K562 (cell line): ENCODE results near the gene ASB4. TPM values are rescaled to one million over a fixed set of nuclear protein-coding genes. Genes with fewer than 3 reads are reported as not detected.
A peak's percentile ranks its signal among the peaks of the same experiment; 100 is the strongest.

ENCODE experiments used
- CREM ChIP-seq: IDR thresholded peaks from 2 replicates; pipeline ENCODE4 v1.6.1; 2014; ENCODE audit warnings: antibody characterized with exemption, low read depth
- DPF2 ChIP-seq: fragments of 450-650 bp; IDR thresholded peaks from 2 replicates; pipeline ENCODE4 v1.6.1; 2016
- JUND ChIP-seq, 2 experiments: IDR thresholded peaks; 2 replicates in 1 of 2; 3 replicates in 1 of 2; pipeline ENCODE4 v1.6.1; 2011; ENCODE audit warnings: borderline replicate concordance in 2 of 2, low read depth in 2 of 2, low read length in 2 of 2, improper control_type of control experiment in 1 of 2, missing biosample characterization in 1 of 2, missing genetic modification characterization in 1 of 2, missing genetic modification reagents in 1 of 2
- MAFF ChIP-seq: IDR thresholded peaks from 2 replicates; pipeline ENCODE4 v1.6.1; 2012; ENCODE audit warnings: low read length, improper control_type of control experiment
- NCOA4 ChIP-seq: fragments of 450-650 bp; IDR thresholded peaks from 2 replicates; pipeline ENCODE4 v1.6.1; 2018; ENCODE audit warnings: mild to moderate bottlenecking; ENCODE audit not compliant: partially characterized antibody
- PCBP2 ChIP-seq: fragments of 200-400 bp; formaldehyde crosslinking; IDR thresholded peaks from 2 replicates; pipeline ENCODE4 v1.6.1; 2018; ENCODE audit warnings: low read length, low read depth, mild to moderate bottlenecking, moderate library complexity; ENCODE audit not compliant: poor library complexity, severe bottlenecking
- PHF21A ChIP-seq: fragments of 450-650 bp; IDR thresholded peaks from 2 replicates; pipeline ENCODE4 v1.6.1; 2017; ENCODE audit warnings: low read depth, borderline replicate concordance
- SMC3 ChIP-seq: conservative IDR thresholded peaks from 2 replicates; pipeline ENCODE4 v1.6.1; 2011; ENCODE audit warnings: low read depth, low read length, improper control_type of control experiment; ENCODE audit not compliant: insufficient read depth
- TBL1XR1 ChIP-seq, 2 experiments: IDR thresholded peaks; 2 replicates each; pipeline ENCODE4 v1.6.1; 2012; ENCODE audit warnings: improper control_type of control experiment in 2 of 2, low read length in 2 of 2, mild to moderate bottlenecking in 1 of 2
- ZFP36 ChIP-seq: fragments of 150-350 bp; IDR thresholded peaks from 2 replicates; pipeline ENCODE4 v1.6.1; 2018; ENCODE audit warnings: low read length, low read depth; ENCODE audit not compliant: partially characterized antibody
- ZNF316 ChIP-seq: fragments of 450-650 bp; IDR thresholded peaks from 2 replicates; pipeline ENCODE4 v1.6.1; 2016
- polyA plus RNA-seq, 8 experiments: library from polyadenylated mRNA; depleted of rRNA in 4 of 8; stranded (reverse) in 5 of 8; unstranded in 3 of 8; fragments of >200 nt; fragmentation: Nextera tagmentation in 2 of 8; fragmentation: Illumina TruSeq in 1 of 8; extraction: Ambion mirVana in 2 of 8; extraction: Trizol in 1 of 8; gene quantifications; 2 replicates each; pipeline versions ENCODE4 v1.2.1 to v1.2.3, GENCODE V29; 2011 to 2014; ENCODE audit warnings: inconsistent platforms in 1 of 8, missing spikeins in 1 of 8
- total RNA-seq, 7 experiments: library from RNA; depleted of rRNA in 6 of 7; stranded (reverse); fragments of >200 nt in 6 of 7; fragmentation: Illumina TruSeq in 2 of 7; extraction: Trizol in 2 of 7; gene quantifications; 2 replicates each; pipeline versions ENCODE4 v1.2.1 to v1.2.3, GENCODE V29; 2011 to 2021; ENCODE audit warnings: low replicate concordance in 1 of 7
- TF ChIP-seq, protein P1 (sequence below), 3 experiments: fragments of 200-800 bp in 1 of 3; fragments of 250-450 bp in 1 of 3; fragments of 450-650 bp in 1 of 3; sonication (Bioruptor Pico) in 1 of 3; sonication (Bioruptor generic) in 1 of 3; formaldehyde crosslinking in 1 of 3; IDR thresholded peaks; 2 replicates each; pipeline versions ENCODE4 v1.6.1 to v1.8.0; 2016 to 2022; ENCODE audit warnings: mild to moderate bottlenecking in 2 of 3, missing genetic modification characterization in 2 of 3, missing compliant biosample characterization in 1 of 3, moderate library complexity in 1 of 3
- TF ChIP-seq, protein P2 (sequence below): fragments of 450-650 bp; IDR thresholded peaks from 2 replicates; pipeline ENCODE4 v1.6.1; 2016; ENCODE audit warnings: mild to moderate bottlenecking, moderate library complexity

Gene ASB4
- total and polyA plus RNA-seq, 9 of the 15 experiments (the other 6 are each of a cell fraction or from before 2014, with no cell fraction given): 0.03 to 0.07 TPM; not detected in 7

DNA sequence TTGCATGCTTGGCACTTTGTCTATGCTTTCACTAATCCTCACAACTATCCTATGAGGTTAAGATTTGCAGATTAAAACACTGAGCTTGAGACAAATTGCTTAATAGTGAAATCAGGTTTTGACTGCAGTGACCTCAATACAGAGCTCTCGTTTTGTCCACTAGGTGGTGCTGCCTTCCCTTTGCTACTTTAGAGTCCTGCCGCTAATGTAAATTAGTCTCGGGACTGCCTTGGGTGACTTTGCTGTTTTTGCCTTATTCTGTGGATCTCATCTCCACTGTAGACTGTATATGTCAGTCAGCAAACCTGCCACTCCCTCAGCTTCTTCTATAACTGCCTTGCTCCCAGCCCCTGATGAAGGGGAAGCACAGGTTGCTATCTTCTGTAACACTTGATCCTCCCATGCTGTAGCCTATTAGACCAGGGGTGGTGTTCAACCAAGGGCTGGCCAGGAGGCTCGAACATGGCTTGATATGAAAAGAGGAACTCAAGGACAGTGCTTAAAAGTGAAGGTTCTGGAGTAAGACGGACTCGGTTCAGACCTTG lies 26.0 kb downstream of the ASB4 start (continued):
- TF ChIP-seq, protein P1, sequence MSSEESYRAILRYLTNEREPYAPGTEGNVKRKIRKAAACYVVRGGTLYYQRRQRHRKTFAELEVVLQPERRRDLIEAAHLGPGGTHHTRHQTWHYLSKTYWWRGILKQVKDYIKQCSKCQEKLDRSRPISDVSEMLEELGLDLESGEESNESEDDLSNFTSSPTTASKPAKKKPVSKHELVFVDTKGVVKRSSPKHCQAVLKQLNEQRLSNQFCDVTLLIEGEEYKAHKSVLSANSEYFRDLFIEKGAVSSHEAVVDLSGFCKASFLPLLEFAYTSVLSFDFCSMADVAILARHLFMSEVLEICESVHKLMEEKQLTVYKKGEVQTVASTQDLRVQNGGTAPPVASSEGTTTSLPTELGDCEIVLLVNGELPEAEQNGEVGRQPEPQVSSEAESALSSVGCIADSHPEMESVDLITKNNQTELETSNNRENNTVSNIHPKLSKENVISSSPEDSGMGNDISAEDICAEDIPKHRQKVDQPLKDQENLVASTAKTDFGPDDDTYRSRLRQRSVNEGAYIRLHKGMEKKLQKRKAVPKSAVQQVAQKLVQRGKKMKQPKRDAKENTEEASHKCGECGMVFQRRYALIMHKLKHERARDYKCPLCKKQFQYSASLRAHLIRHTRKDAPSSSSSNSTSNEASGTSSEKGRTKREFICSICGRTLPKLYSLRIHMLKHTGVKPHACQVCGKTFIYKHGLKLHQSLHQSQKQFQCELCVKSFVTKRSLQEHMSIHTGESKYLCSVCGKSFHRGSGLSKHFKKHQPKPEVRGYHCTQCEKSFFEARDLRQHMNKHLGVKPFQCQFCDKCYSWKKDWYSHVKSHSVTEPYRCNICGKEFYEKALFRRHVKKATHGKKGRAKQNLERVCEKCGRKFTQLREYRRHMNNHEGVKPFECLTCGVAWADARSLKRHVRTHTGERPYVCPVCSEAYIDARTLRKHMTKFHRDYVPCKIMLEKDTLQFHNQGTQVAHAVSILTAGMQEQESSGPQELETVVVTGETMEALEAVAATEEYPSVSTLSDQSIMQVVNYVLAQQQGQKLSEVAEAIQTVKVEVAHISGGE (CRISPR knock-in tag; IDR thresholded peaks at IDR 0.05): no peak
- TF ChIP-seq PHF21A (peak; percentile 28; the same call in 1 of the 2 replicates), JUND (IDR thresholded peaks at IDR 0.05; ENCODE audit: borderline replicate concordance, low read depth, low read length) (no peak), JUND (tag; IDR thresholded peaks at IDR 0.05; ENCODE audit: borderline replicate concordance, low read depth, low read length) (peak; percentile 46; the same call in 1 of the 3 replicates), ZFP36 (peak; percentile 37), CREM (peak; percentile 11; the same call in 1 of the 2 replicates), TBL1XR1 (IDR thresholded peaks at IDR 0.05; ENCODE audit: low read length in 2 of 2) (peak in 1 of 2 experiments; percentile 29; a peak in 1 of 4 replicates), NCOA4 (no peak), MAFF (peak; percentile 78), SMC3 (peak; percentile 73), DPF2 (peak; percentile 51), PCBP2 (no peak), ZNF316 (peak; percentile 97)
- TF ChIP-seq, protein P2, sequence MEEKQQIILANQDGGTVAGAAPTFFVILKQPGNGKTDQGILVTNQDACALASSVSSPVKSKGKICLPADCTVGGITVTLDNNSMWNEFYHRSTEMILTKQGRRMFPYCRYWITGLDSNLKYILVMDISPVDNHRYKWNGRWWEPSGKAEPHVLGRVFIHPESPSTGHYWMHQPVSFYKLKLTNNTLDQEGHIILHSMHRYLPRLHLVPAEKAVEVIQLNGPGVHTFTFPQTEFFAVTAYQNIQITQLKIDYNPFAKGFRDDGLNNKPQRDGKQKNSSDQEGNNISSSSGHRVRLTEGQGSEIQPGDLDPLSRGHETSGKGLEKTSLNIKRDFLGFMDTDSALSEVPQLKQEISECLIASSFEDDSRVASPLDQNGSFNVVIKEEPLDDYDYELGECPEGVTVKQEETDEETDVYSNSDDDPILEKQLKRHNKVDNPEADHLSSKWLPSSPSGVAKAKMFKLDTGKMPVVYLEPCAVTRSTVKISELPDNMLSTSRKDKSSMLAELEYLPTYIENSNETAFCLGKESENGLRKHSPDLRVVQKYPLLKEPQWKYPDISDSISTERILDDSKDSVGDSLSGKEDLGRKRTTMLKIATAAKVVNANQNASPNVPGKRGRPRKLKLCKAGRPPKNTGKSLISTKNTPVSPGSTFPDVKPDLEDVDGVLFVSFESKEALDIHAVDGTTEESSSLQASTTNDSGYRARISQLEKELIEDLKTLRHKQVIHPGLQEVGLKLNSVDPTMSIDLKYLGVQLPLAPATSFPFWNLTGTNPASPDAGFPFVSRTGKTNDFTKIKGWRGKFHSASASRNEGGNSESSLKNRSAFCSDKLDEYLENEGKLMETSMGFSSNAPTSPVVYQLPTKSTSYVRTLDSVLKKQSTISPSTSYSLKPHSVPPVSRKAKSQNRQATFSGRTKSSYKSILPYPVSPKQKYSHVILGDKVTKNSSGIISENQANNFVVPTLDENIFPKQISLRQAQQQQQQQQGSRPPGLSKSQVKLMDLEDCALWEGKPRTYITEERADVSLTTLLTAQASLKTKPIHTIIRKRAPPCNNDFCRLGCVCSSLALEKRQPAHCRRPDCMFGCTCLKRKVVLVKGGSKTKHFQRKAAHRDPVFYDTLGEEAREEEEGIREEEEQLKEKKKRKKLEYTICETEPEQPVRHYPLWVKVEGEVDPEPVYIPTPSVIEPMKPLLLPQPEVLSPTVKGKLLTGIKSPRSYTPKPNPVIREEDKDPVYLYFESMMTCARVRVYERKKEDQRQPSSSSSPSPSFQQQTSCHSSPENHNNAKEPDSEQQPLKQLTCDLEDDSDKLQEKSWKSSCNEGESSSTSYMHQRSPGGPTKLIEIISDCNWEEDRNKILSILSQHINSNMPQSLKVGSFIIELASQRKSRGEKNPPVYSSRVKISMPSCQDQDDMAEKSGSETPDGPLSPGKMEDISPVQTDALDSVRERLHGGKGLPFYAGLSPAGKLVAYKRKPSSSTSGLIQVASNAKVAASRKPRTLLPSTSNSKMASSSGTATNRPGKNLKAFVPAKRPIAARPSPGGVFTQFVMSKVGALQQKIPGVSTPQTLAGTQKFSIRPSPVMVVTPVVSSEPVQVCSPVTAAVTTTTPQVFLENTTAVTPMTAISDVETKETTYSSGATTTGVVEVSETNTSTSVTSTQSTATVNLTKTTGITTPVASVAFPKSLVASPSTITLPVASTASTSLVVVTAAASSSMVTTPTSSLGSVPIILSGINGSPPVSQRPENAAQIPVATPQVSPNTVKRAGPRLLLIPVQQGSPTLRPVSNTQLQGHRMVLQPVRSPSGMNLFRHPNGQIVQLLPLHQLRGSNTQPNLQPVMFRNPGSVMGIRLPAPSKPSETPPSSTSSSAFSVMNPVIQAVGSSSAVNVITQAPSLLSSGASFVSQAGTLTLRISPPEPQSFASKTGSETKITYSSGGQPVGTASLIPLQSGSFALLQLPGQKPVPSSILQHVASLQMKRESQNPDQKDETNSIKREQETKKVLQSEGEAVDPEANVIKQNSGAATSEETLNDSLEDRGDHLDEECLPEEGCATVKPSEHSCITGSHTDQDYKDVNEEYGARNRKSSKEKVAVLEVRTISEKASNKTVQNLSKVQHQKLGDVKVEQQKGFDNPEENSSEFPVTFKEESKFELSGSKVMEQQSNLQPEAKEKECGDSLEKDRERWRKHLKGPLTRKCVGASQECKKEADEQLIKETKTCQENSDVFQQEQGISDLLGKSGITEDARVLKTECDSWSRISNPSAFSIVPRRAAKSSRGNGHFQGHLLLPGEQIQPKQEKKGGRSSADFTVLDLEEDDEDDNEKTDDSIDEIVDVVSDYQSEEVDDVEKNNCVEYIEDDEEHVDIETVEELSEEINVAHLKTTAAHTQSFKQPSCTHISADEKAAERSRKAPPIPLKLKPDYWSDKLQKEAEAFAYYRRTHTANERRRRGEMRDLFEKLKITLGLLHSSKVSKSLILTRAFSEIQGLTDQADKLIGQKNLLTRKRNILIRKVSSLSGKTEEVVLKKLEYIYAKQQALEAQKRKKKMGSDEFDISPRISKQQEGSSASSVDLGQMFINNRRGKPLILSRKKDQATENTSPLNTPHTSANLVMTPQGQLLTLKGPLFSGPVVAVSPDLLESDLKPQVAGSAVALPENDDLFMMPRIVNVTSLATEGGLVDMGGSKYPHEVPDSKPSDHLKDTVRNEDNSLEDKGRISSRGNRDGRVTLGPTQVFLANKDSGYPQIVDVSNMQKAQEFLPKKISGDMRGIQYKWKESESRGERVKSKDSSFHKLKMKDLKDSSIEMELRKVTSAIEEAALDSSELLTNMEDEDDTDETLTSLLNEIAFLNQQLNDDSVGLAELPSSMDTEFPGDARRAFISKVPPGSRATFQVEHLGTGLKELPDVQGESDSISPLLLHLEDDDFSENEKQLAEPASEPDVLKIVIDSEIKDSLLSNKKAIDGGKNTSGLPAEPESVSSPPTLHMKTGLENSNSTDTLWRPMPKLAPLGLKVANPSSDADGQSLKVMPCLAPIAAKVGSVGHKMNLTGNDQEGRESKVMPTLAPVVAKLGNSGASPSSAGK: no peak
